DMS79 (cell line): ENCODE data around the gene SHC2.

Experiments
- DNase-seq: peaks from one replicate; lab custom pipeline; 2025; lab: John Stamatoyannopoulos, UW

Gene SHC2

DNA sequence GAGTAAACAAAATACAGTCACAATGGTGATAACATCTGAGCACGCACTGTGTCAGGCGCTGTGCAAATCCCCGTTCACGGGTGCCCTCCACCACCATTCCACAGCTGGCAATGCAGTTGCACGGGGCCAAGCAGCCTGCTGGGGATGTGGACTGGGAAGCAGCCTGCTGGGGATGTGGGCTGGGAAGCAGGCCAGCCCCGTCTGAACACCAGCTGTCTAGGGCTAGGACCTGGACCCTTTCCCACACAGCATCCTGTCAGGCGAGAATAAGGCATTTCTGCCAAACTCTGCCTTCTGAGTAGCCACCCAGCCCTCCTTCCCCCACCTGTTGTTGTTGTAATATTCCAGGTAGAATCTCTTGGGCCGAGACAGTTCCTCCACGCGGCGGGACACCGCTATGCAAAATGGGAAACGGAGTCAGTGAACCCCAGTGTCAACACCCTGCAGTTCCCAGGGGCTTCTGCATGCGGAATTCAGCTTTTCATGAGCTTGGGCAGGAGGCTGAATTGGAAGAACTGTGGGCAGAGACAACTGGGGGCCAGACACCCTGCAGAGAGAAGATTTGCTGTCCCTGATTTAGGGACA is 88.4 kb downstream of the SHC2 start:
- peak; percentile 3 for DNase-seq

DNA sequence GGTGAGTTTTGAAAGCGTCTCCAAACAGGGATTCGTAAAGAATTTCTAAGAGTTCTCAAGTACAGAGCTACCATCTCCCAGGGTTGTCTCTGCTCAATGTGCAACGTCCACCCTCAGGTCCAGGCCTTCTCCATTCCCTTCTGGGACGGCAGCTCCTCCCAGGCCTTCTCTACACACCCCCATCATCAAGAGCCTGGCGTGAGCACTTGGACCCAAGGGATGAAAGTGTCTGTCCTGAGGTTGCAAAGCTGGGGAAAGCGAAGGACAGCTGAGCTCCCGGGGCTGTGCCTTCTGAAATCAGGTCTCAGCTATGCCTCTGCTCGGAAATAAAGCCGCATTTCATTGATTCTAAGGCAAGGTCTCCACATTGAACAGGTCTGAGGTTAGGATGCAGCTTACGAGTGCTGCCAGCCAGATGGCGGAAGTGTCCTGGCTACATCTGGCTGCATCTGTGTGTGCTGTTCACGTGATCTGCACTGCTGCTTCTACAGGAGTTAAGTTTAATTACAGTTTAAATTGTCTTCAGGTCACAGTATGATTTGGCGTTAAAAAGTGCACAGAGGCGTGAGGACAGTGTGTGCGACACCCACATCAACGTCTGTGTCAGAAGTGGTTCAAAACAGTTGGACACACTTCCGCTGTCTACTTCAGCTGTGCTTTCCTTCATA is 89.2 kb downstream of the SHC2 start:
- DNase-seq, result no peak

GRCh38 chr19:370641-371330 is 90.0 kb downstream of the SHC2 start:
- DNase-seq, result no peak

DNA sequence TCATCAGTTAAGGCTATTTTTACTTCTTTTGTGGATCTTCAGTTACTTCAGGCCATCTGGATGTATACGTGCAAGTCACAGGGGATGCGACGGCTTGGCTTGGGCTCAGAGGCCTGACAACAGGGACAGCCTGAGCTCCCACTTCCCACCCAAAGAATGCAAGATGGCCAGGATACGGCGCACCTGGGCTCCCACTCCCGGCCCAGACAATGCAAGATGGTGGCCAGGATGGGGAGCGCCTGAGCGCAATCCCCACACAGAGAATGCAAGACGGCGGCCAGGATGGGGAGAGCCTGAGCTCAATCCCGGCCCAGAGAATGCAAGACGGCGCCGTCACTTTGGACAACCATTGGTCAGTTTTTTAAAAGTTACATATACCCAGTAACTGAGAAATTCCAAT is 91.0 kb downstream of the SHC2 start:
- no peak for DNase-seq

- no peak for DNase-seq
Measured at GRCh38 chr19:369256-369655, 91.6 kb downstream of the SHC2 start.

- no peak for DNase-seq
Measured at GRCh38 chr19:368630-369024, 92.2 kb downstream of the SHC2 start.

DNA sequence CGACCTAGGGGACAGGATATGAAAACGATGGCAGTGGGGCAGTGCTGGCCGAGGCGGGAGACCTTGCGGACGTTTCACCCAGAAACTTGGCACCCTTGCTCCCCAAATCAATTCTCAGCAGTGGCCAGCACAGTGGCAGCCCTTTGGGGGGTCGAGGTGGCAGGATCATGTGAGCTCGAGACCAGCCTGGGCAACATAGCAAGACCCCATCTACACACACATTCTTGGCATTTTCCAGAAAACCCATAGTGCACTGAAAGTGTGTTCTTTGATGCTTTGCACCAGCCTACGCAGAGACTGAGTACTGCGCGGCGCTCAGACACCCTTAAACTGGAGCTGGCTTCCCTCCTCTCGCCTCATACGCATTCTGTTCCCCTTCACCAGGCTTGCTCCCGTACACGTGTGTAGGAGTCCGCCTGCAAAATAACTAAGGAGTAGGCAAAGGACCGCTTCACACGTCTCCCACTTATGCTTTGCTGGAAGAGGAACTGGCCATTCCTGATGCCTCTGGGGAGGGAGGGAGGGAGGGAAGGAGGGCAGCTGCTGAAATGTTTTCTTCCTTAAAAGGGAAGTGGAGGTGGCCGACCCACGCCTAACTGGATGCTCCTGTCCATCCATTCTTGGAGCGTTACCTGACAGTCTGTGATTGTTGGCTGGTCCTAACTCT is 92.7 kb downstream of the SHC2 start:
- no peak for DNase-seq

- DNase-seq, result no peak
Measured at GRCh38 chr19:367561-367960, 93.3 kb downstream of the SHC2 start.

- DNase-seq, result no peak
Measured at GRCh38 chr19:366951-367350, 93.9 kb downstream of the SHC2 start.
